B cell (primary cell): Measurements from ENCODE around the gene DUSP15. TPM values are rescaled to one million over a fixed set of nuclear protein-coding genes. Genes with fewer than 3 reads are reported as not detected.

ENCODE experiments used
- ATAC-seq: fragments of 200-7000 bp; cut with Tn5 transposase; one replicate; pipeline ENCODE4 v1.10.0; 2021; ENCODE audit warnings: low read depth, mild to moderate bottlenecking, moderate number of reproducible peaks, moderate library complexity
- CTCF ChIA-PET: fragments of 350-600 bp; sonication (Branson Sonifier 250); formaldehyde crosslinking; loops from one replicate; lab custom pipeline; 2021; ENCODE audit warnings: antibody characterized with exemption, inconsistent platforms; lab: Charles Lee
- POLR2A ChIA-PET: fragments of 350-600 bp; sonication (Branson Sonifier 250); formaldehyde crosslinking; loops from one replicate; lab custom pipeline; 2021; ENCODE audit warnings: antibody characterized with exemption; lab: Charles Lee
- DNase-seq: peaks from one replicate; pipeline ENCODE4 v3.0.0; 2013
- H2AFZ ChIP-seq: 2 replicates; pipeline ENCODE4 v1.6.1; 2012; ENCODE audit warnings: mild to moderate bottlenecking, low read depth, low read length; ENCODE audit not compliant: insufficient read depth, poor library complexity, severe bottlenecking
- H3K27ac ChIP-seq, 2 donors: 1 replicate in 1 of 2; 2 replicates in 1 of 2; pipeline ENCODE4 v1.5.1; 2012 to 2013; ENCODE audit warnings: low read length in 2 of 2, mild to moderate bottlenecking in 2 of 2, moderate library complexity in 1 of 2
- H3K27me3 ChIP-seq, 4 experiments: fragments of 200-600 bp in 1 of 4; sonication (generic) in 1 of 4; replicated peaks in 1 of 4; 1 replicate in 2 of 4; 2 replicates in 2 of 4; pipeline versions ENCODE4 v1.6.1 to v1.7.0; 2013 to 2016; ENCODE audit warnings: low read length in 3 of 4, mild to moderate bottlenecking in 2 of 4, mixed read lengths in 1 of 4, moderate library complexity in 1 of 4; ENCODE audit not compliant: insufficient read depth in 4 of 4, control insufficient read depth in 3 of 4; ENCODE audit errors: control extremely low read depth in 1 of 4
- H3K36me3 ChIP-seq, 2 experiments: replicated peaks in 1 of 2; 1 replicate in 1 of 2; 2 replicates in 1 of 2; pipeline versions ENCODE4 v1.6.1 to v1.7.1; 2013; ENCODE audit warnings: low read length in 1 of 2; ENCODE audit not compliant: insufficient read depth in 2 of 2, control insufficient read depth in 1 of 2; ENCODE audit errors: control extremely low read depth in 1 of 2, extremely low read depth in 1 of 2
- H3K4me1 ChIP-seq, 2 donors: fragments of 200-600 bp in 1 of 2; sonication (generic) in 1 of 2; 1 replicate in 1 of 2; 2 replicates in 1 of 2; pipeline versions ENCODE4 v1.5.1 to v1.6.1; 2013 to 2017; ENCODE audit warnings: low read length in 2 of 2; ENCODE audit not compliant: control insufficient read depth in 2 of 2, insufficient read depth in 2 of 2
- H3K4me2 ChIP-seq: replicated peaks from 2 replicates; pipeline ENCODE3; 2012; ENCODE audit warnings: mild to moderate bottlenecking, low read depth, low read length; ENCODE audit not compliant: poor library complexity, severe bottlenecking
- H3K4me3 ChIP-seq, 5 experiments: fragments of 200-600 bp in 1 of 5; sonication (generic) in 1 of 5; 1 replicate in 3 of 5; 2 replicates in 2 of 5; pipeline versions ENCODE4 v1.5.1 to v1.7.0; 2011 to 2016; ENCODE audit warnings: low read length in 4 of 5, mild to moderate bottlenecking in 4 of 5, low read depth in 2 of 5, control low read depth in 1 of 5, moderate library complexity in 1 of 5; ENCODE audit not compliant: insufficient read depth in 1 of 5; ENCODE audit errors: control extremely low read depth in 1 of 5, extremely low read depth in 1 of 5
- H3K79me2 ChIP-seq: fragments of 200-600 bp; sonication (generic); one replicate; pipeline ENCODE4 v1.6.0; 2016; ENCODE audit warnings: low read length; ENCODE audit not compliant: control insufficient read depth, insufficient read depth
- H3K9ac ChIP-seq: fragments of 200-600 bp; sonication (generic); 2 replicates; pipeline ENCODE4 v1.6.1; 2017; ENCODE audit warnings: mild to moderate bottlenecking, low read length, moderate library complexity
- H3K9me3 ChIP-seq, 3 donors: one replicate each; pipeline versions ENCODE4 v1.6.1 to v1.7.1; 2013; ENCODE audit warnings: low read length in 2 of 3; ENCODE audit not compliant: control insufficient read depth in 2 of 3, insufficient read depth in 1 of 3; ENCODE audit errors: control extremely low read depth in 1 of 3
- H4K20me1 ChIP-seq: 2 replicates; pipeline ENCODE4 v1.6.0; 2012; ENCODE audit warnings: mild to moderate bottlenecking, low read length; ENCODE audit not compliant: insufficient read depth, control insufficient read depth, poor library complexity, severe bottlenecking
- H3K27ac Mint-ChIP-seq: one replicate; pipeline ENCODE4 v1.8.0; 2021; ENCODE audit warnings: mixed read lengths
- H3K27me3 Mint-ChIP-seq: one replicate; pipeline ENCODE4 v1.8.0; 2021; ENCODE audit warnings: mixed read lengths
- H3K4me1 Mint-ChIP-seq: one replicate; pipeline ENCODE4 v1.8.0; 2021; ENCODE audit warnings: mixed read lengths
- H3K4me3 Mint-ChIP-seq: one replicate; pipeline ENCODE4 v1.8.0; 2021; ENCODE audit warnings: mixed read lengths
- H3K9me3 Mint-ChIP-seq: one replicate; pipeline ENCODE4 v1.8.0; 2022; ENCODE audit warnings: mixed read lengths; ENCODE audit not compliant: insufficient read depth
- EZH2 ChIP-seq: IDR thresholded peaks from 2 replicates; pipeline ENCODE4 v1.6.1; 2012; ENCODE audit warnings: borderline replicate concordance, low read depth, mild to moderate bottlenecking, moderate library complexity, low read length; ENCODE audit not compliant: insufficient read depth, poor library complexity, severe bottlenecking
- WGBS: methylation state at CpG from one replicate; pipeline ENCODE4 v1.1.5; 2013; ENCODE audit warnings: missing lambda C conversion rate; ENCODE audit not compliant: insufficient coverage; 5-methylcytosine and 5-hydroxymethylcytosine counted together
- intact Hi-C: fragments of 100-400 bp; cut with micrococcal nuclease; formaldehyde crosslinking; loops from one replicate; pipeline ENCODE4 v1.10.0; 2022
- polyA plus RNA-seq: library from polyadenylated mRNA; depleted of rRNA; stranded (reverse); fragments of >200 nt; gene quantifications from 2 replicates; pipeline ENCODE4 v1.2.3, GENCODE V29; 2012
- total RNA-seq, 2 donors: library from RNA; stranded (reverse); fragments of 120-200 nt in 1 of 2; gene quantifications; 1 replicate in 1 of 2; 2 replicates in 1 of 2; pipeline versions ENCODE4 v1.2.3 to v1.2.4, GENCODE V29; 2013 to 2022
- TF ChIP-seq, protein P1 (sequence below): fragments of 200-600 bp; IDR thresholded peaks from one replicate; pipeline ENCODE4 v1.8.0; 2022; ENCODE audit warnings: antibody characterized with exemption, mild to moderate bottlenecking

The DUSP15 gene
- total and polyA plus RNA-seq, 2 donors (not counting 1 experiment from before 2014, with no cell fraction given), result 0.78 to 3.3 TPM

DNA sequence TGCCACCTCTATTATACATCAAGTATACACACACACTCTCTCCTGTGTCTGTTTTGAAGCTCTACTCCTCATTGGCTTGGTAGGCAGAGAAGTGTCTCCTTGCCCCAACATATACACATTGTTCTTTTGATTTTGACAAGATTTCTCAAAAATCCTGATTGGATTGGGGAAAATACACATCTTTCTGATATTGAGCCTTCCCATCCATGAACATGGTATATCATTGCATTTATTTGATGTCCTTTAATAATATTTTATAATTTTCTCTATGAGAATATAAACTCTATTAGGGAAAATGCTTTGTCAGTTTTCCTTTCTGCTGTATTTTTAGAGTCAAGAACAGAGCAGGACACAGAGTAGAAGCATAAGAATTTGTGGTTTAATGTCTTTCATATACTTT lies 7.4 kb upstream of the DUSP15 start:
- Histone ChIP-seq H3K4me1 (peaks cover 8 to 11% of the 10 kb centered on the region in 2 donors), H3K9ac (no peak overlapping the region), H3K36me3 (no peaks in the 10 kb centered on the region), H3K4me3 (no peak overlapping the region), H4K20me1 (no peaks in the 10 kb centered on the region), H3K27ac (no peak overlapping the region), H3K4me2 (no peak overlapping the region), H3K9me3 (no peaks in the 10 kb centered on the region), H3K27me3 (no peaks in the 10 kb centered on the region), H2AFZ (no peak overlapping the region), H3K79me2 (no peaks in the 10 kb centered on the region)
- H3K4me3 Mint-ChIP-seq, result no peak overlapping the region
- no peaks in the 10 kb centered on the region for H3K27me3 Mint-ChIP-seq
- DNase-seq, result no peak
- no peak for TF ChIP-seq EZH2
- TF ChIP-seq, protein P1, sequence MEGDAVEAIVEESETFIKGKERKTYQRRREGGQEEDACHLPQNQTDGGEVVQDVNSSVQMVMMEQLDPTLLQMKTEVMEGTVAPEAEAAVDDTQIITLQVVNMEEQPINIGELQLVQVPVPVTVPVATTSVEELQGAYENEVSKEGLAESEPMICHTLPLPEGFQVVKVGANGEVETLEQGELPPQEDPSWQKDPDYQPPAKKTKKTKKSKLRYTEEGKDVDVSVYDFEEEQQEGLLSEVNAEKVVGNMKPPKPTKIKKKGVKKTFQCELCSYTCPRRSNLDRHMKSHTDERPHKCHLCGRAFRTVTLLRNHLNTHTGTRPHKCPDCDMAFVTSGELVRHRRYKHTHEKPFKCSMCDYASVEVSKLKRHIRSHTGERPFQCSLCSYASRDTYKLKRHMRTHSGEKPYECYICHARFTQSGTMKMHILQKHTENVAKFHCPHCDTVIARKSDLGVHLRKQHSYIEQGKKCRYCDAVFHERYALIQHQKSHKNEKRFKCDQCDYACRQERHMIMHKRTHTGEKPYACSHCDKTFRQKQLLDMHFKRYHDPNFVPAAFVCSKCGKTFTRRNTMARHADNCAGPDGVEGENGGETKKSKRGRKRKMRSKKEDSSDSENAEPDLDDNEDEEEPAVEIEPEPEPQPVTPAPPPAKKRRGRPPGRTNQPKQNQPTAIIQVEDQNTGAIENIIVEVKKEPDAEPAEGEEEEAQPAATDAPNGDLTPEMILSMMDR, result no peak
- POLR2A ChIA-PET, result no interaction called here
- H3K4me1 Mint-ChIP-seq, result peaks cover 13% of the 10 kb centered on the region
- H3K27ac Mint-ChIP-seq, result no peak overlapping the region
- no peak for ATAC-seq
- no peaks in the 10 kb centered on the region for H3K9me3 Mint-ChIP-seq
- CTCF ChIA-PET, result interaction anchor here (0.8 kb wide), 1 partner anchor 25 kb away, joined by 3 read pairs; no protein-coding TSS in a partner anchor
- intact Hi-C loops, result loop anchor here (1.0 to 2.0 kb wide), 2 partner anchors 7 to 25 kb away; partner anchors contain the start of genes DUSP15 and TTLL9

DNA sequence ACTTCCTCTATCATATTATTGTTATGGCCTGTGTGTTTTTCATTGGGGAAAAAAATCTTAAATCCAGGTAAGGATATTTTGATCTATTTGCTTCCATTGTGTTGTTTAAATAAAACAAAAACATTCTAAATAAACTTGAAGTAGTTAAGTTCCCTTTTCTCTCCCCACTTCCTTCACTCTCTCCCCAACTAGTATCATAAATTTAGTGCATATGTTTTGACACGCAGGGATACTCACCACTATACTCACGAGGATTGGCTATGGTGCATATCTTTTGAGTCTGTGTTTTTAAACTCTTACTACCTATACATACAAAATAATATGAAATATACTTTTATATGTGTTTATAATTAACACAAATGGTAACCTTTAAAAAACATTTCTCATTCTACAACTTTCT lies 5.3 kb upstream of the DUSP15 start:
- Histone ChIP-seq H3K4me3 (no peak overlapping the region), H3K36me3 (no peaks in the 10 kb centered on the region), H2AFZ (no peak overlapping the region), H3K27ac (no peak overlapping the region), H3K4me2 (no peak overlapping the region), H3K27me3 (peaks cover 0 to 10% (median 7%) of the 10 kb centered on the region in 4 experiments), H3K79me2 (no peaks in the 10 kb centered on the region), H3K9ac (no peak overlapping the region), H3K4me1 (peaks cover 15 to 18% of the 10 kb centered on the region in 2 donors), H3K9me3 (no peaks in the 10 kb centered on the region), H4K20me1 (no peaks in the 10 kb centered on the region)
- H3K4me1 Mint-ChIP-seq, result peaks cover 18% of the 10 kb centered on the region
- H3K4me3 Mint-ChIP-seq, result no peak overlapping the region
- ChIA-PET POLR2A (no interaction called here), CTCF (interaction anchor here (1.0 kb wide), 1 partner anchor 46 kb away, joined by 3 read pairs; no protein-coding TSS in a partner anchor)
- TF ChIP-seq EZH2, result no peak
- TF ChIP-seq, protein P1, result no peak
- ATAC-seq (no peak), DNase-seq (no peak)
- WGBS, result no CpG with 5 or more reads among the region's 2 CpGs
- peaks cover 4% of the 10 kb centered on the region for H3K27me3 Mint-ChIP-seq
- H3K9me3 Mint-ChIP-seq, result no peaks in the 10 kb centered on the region
- no peak overlapping the region for H3K27ac Mint-ChIP-seq
- intact Hi-C loops, result no loop called here
